ENCODE data around the gene NAA20. TPM values are rescaled to one million over a fixed set of nuclear protein-coding genes. Genes with fewer than 3 reads are reported as not detected.
A peak's percentile ranks its signal among the peaks of the same experiment; 100 is the strongest.

NAA20 gene
- total and polyA plus RNA-seq, 2 of the 4 experiments (the other 2 are of a cell fraction) = 35.7 to 58.8 TPM

GRCh38 chr20:19991854-19992253, 25.3 kb upstream of the NAA20 start:
- DNase-seq (peak; percentile 58), ATAC-seq (ENCODE audit: low read depth) (no peak)
- Histone ChIP-seq H4K20me1 (ENCODE audit: insufficient read depth, low read length) (peaks cover 61% of the 10 kb centered on the region), H3K9ac (ENCODE audit: low read depth, low read length) (peak overlapping the region; percentile 79), H3K56ac (ENCODE audit: extremely low read depth, insufficient read depth, low read length) (0 out of 2 replicates have a peak overlapping the region, but pooled peaks have one; percentile 86), H2AFZ (replicated peaks; ENCODE audit: low read length, poor library complexity) (no peak overlapping the region), H2AK5ac (ENCODE audit: low read depth, low read length) (peak overlapping the region; percentile 99), H3K4me3 (ENCODE audit: insufficient read depth, low read depth, low read length) (no peak overlapping the region), H3K27me3 (ENCODE audit: control insufficient read depth, insufficient read depth, low read length) (no peaks in the 10 kb centered on the region), H2AK9ac (replicated peaks; ENCODE audit: low read depth, low read length, poor library complexity) (no peak overlapping the region), H4K5ac (ENCODE audit: low read depth, low read length) (peak overlapping the region; percentile 96), H3K4me2 (ENCODE audit: low read depth, low read length) (peak overlapping the region; percentile 94), H2BK5ac (ENCODE audit: low read depth, low read length, poor library complexity, severe bottlenecking) (peak overlapping the region; percentile 100), H2BK120ac (ENCODE audit: low read depth, low read length) (peak overlapping the region; percentile 87), H3K4ac (ENCODE audit: low read depth, low read length) (peak overlapping the region; percentile 84), H4K91ac (ENCODE audit: insufficient read depth, low read depth, low read length) (peak overlapping the region; percentile 93), H3K9me1 (ENCODE audit: insufficient read depth, low read length) (peaks cover 15% of the 10 kb centered on the region; the same call in 1 of the 2 replicates), H2BK15ac (ENCODE audit: low read depth, low read length) (peak overlapping the region; percentile 89; the same call in 2 of the 3 replicates), H3K79me1 (ENCODE audit: low read depth in 1 of 2, low read length in 2 of 2) (peaks cover 19 to 65% of the 10 kb centered on the region in 2 experiments; a peak in 3 of 4 replicates), H3K23ac (ENCODE audit: low read depth, low read length) (peak overlapping the region; percentile 75), H3K27ac (ENCODE audit: insufficient read depth, low read length) (peak overlapping the region; percentile 99), H2BK20ac (ENCODE audit: low read depth, low read length) (peak overlapping the region; percentile 85; the same call in 1 of the 2 replicates), H3K9me3 (ENCODE audit: control insufficient read depth, insufficient read depth, low read length) (no peaks in the 10 kb centered on the region), H3K4me1 (ENCODE audit: control insufficient read depth, insufficient read depth, low read length) (peaks cover 28% of the 10 kb centered on the region), H3K36me3 (ENCODE audit: control insufficient read depth, insufficient read depth, low read length) (peaks cover 27% of the 10 kb centered on the region), H3K14ac (replicated peaks; ENCODE audit: low read depth, low read length) (peak overlapping the region; percentile 74), H4K8ac (ENCODE audit: low read depth in 2 of 2, low read length in 2 of 2) (peak overlapping the region; percentile 82 to 91; a peak in 3 of 4 replicates), H3K18ac (ENCODE audit: low read depth, low read length) (peak overlapping the region; percentile 100)
- intact Hi-C loops (cut with micrococcal nuclease) = loop anchor here (5.0 kb wide), 1 partner anchor 105 kb away; no protein-coding TSS in a partner anchor
- dilution Hi-C loops (cut with HindIII; ENCODE audit: low sequenced_read_pairs, unreplicated experiment) = no loop called here
- TF ChIP-seq MXI1 (IDR thresholded peaks at IDR 0.05; ENCODE audit: borderline replicate concordance, low read depth, low read length) (no peak), BHLHE40 (IDR thresholded peaks at IDR 0.05; ENCODE audit: low read depth, low read length) (no peak), MAFK (IDR thresholded peaks at IDR 0.05; ENCODE audit: low read depth, low read length) (no peak), FOS (IDR thresholded peaks at IDR 0.05; ENCODE audit: low read depth, low read length) (no peak), RFX5 (IDR thresholded peaks at IDR 0.05; ENCODE audit: low read depth, low read length) (no peak), MAZ (IDR thresholded peaks at IDR 0.05; ENCODE audit: borderline replicate concordance, low read depth, low read length) (no peak), NFE2L2 (IDR thresholded peaks at IDR 0.05; ENCODE audit: low read depth, low read length) (no peak), RCOR1 (IDR thresholded peaks at IDR 0.05; ENCODE audit: insufficient replicate concordance, low read length) (no peak), RAD21 (IDR thresholded peaks at IDR 0.05; ENCODE audit: low read length) (no peak), CHD1 (IDR thresholded peaks at IDR 0.05; ENCODE audit: low read depth, low read length) (no peak), ELK1 (IDR thresholded peaks at IDR 0.05; ENCODE audit: borderline replicate concordance, low read depth, low read length) (no peak), SMC3 (IDR thresholded peaks at IDR 0.05; ENCODE audit: low read depth, low read length) (no peak), POLR2A (IDR thresholded peaks at IDR 0.05; ENCODE audit: low read depth, low read length) (no peak), CTCF (conservative IDR thresholded peaks at IDR 0.05; ENCODE audit: low read depth, low read length) (no peak), USF2 (IDR thresholded peaks at IDR 0.05; ENCODE audit: low read depth, low read length) (no peak), CEBPB (IDR thresholded peaks at IDR 0.05; ENCODE audit: low read depth, low read length) (no peak)
- ChIA-PET CTCF (interaction anchor here (0.7 kb wide), 1 partner anchor 230 kb away, joined by 4 read pairs; no protein-coding TSS in a partner anchor), POLR2A (ENCODE audit: unreplicated experiment) (interaction anchor here (0.6 to 1.2 kb wide), 2 partner anchors 14 to 176 kb away, joined by 3 to 6 read pairs; no protein-coding TSS in a partner anchor)
- WGBS, 2 experiments (ENCODE audit: extremely low coverage in 2 of 2, insufficient read length in 1 of 2) = no CpG with 5 or more reads among the region's 2 CpGs
- no TSS peak for BruUV-seq (replicated peaks)
- in situ Hi-C loops (cut with MboI; ENCODE audit: low sequenced_read_pairs) = no loop called here
